Stimulated activated CD8-positive, alpha-beta memory T cell treated with anti-CD3 and anti-CD28 coated beads, Interleukin-4, amount 100 ng/mL, for 1 hour (primary cell): Measurements from ENCODE around the gene CHST7.

ENCODE experiments used
- DNase-seq, 2 donors: peaks; one replicate each; pipeline ENCODE4 v3.0.0-alpha.2; 2020; ENCODE audit warnings: low read depth in 2 of 2, low spot score in 1 of 2

The CHST7 gene

GRCh38 chrX:46645614-46646013 lies 72.0 kb downstream of the CHST7 start:
- no peak for DNase-seq

DNA sequence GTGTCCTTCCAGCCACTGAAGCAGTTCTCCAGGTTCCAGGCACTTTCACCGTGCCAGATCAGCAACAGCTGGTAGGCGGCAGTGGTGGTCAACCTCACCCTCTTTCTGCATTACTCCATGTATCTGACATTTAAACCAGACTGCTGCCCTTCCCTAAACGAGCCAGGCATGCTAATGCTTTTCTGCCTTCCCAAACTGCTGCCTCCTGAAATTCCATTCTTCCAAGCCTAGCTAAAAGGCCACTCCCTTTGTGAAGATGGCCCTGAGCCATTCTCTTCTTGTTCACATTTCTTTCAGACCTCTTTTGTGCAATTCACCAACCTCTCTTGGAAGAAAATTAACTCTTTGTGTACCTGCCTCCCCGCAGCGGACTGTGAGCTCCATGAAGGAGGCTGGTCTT lies 73.7 kb downstream of the CHST7 start:
- no peak for DNase-seq
